ENCODE data around the gene SZT2. TPM values are rescaled to one million over a fixed set of nuclear protein-coding genes. Genes with fewer than 3 reads are reported as not detected.

Gene SZT2
- total RNA-seq, 1 donor from 2014 or later: 21.3 TPM

- DNase-seq (ENCODE audit: low spot score) (no peak), ATAC-seq (peak; percentile 9)
Observed at GRCh38 chr1:43421976-43422750, 32.5 kb downstream of the SZT2 start.

GRCh38 chr1:43422995-43423671 lies 33.4 kb downstream of the SZT2 start:
- DNase-seq (ENCODE audit: low spot score): no peak
- ATAC-seq: no peak

GRCh38 chr1:43423672-43424550 lies 34.2 kb downstream of the SZT2 start:
- ATAC-seq (no peak), DNase-seq (ENCODE audit: low spot score) (no peak)

GRCh38 chr1:43425045-43425444 lies 35.3 kb downstream of the SZT2 start:
- DNase-seq (ENCODE audit: low spot score) (no peak), ATAC-seq (no peak)

- DNase-seq (ENCODE audit: low spot score): no peak
Observed at GRCh38 chr1:43426221-43426620, 36.5 kb downstream of the SZT2 start.

GRCh38 chr1:43427524-43427923 lies 37.8 kb downstream of the SZT2 start:
- peak; percentile 41 for ATAC-seq
- no peak for DNase-seq (ENCODE audit: low spot score)

More at GRCh38 chr1:43426221-43426620, 36.5 kb downstream of the SZT2 start:
- no peak for ATAC-seq

- no peak for ATAC-seq
- no peak for DNase-seq (ENCODE audit: low spot score)
Observed at GRCh38 chr1:43427941-43428340, 38.2 kb downstream of the SZT2 start.

GRCh38 chr1:43430831-43431230 lies 41.1 kb downstream of the SZT2 start:
- ATAC-seq: no peak
- DNase-seq (ENCODE audit: low spot score): no peak

GRCh38 chr1:43431676-43432075 lies 42.0 kb downstream of the SZT2 start:
- DNase-seq (ENCODE audit: low spot score): no peak
- ATAC-seq: no peak

GRCh38 chr1:43432171-43432860 lies 42.6 kb downstream of the SZT2 start:
- DNase-seq (ENCODE audit: low spot score) (no peak), ATAC-seq (no peak)

GRCh38 chr1:43432907-43433306 lies 43.2 kb downstream of the SZT2 start:
- no peak for DNase-seq (ENCODE audit: low spot score)

GRCh38 chr1:43434256-43434655 lies 44.6 kb downstream of the SZT2 start:
- DNase-seq (ENCODE audit: low spot score): no peak

More at GRCh38 chr1:43432907-43433306, 43.2 kb downstream of the SZT2 start:
- no peak for ATAC-seq

GRCh38 chr1:43435146-43436145 lies 45.7 kb downstream of the SZT2 start:
- DNase-seq (ENCODE audit: low spot score): peak; percentile 40
- ATAC-seq: peak; percentile 71

More at GRCh38 chr1:43434256-43434655, 44.6 kb downstream of the SZT2 start:
- ATAC-seq: no peak

- DNase-seq (ENCODE audit: low spot score) (no peak), ATAC-seq (no peak)
Observed at GRCh38 chr1:43436371-43436770, 46.7 kb downstream of the SZT2 start.

- DNase-seq (ENCODE audit: low spot score) (peak; percentile 41), ATAC-seq (no peak)
Observed at GRCh38 chr1:43437031-43437973, 47.6 kb downstream of the SZT2 start.

GRCh38 chr1:43438006-43438405 lies 48.3 kb downstream of the SZT2 start:
- DNase-seq (ENCODE audit: low spot score) (peak; percentile 32), ATAC-seq (no peak)

- peak; percentile 42 for DNase-seq (ENCODE audit: low spot score)
- no peak for ATAC-seq
Observed at GRCh38 chr1:43438576-43438952, 48.9 kb downstream of the SZT2 start.

GRCh38 chr1:43438953-43439581 lies 49.4 kb downstream of the SZT2 start:
- ATAC-seq (no peak), DNase-seq (ENCODE audit: low spot score) (peak; percentile 44)
